HG02678 (cell line): ENCODE measurements around the gene UNC50.

ENCODE experiments used
- ATAC-seq: cut with Tn5 transposase; IDR thresholded peaks from one replicate; pipeline ENCODE4 v1.9.1; 2021; ENCODE audit warnings: mild to moderate bottlenecking, moderate library complexity; ENCODE audit not compliant: unreplicated experiment

The UNC50 gene

GRCh38 chr2:98663511-98664090, 55.2 kb downstream of the UNC50 start:
- ATAC-seq = no peak

GRCh38 chr2:98664323-98664722, 55.9 kb downstream of the UNC50 start:
- no peak for ATAC-seq

- ATAC-seq = no peak
These were observed 57.3 kb downstream of the UNC50 start for GRCh38 chr2:98665677-98666076.
